SJSA1 (cell line): Measurements from ENCODE around the gene SOCS2. TPM values are rescaled to one million over a fixed set of nuclear protein-coding genes. Genes with fewer than 3 reads are reported as not detected.
A peak's percentile ranks its signal among the peaks of the same experiment; 100 is the strongest.
"Not testable (repeated sequence)": the region's sequence is repeated elsewhere in the genome, so short reads cannot be mapped to it uniquely, and the experiment has no call there.

Experiments
- DNase-seq, 2 experiments: peaks; one replicate each; pipeline ENCODE4 v3.0.0-alpha.2; 2015 to 2020; ENCODE audit warnings: low spot score in 2 of 2, low read depth in 1 of 2
- H3K27ac ChIP-seq: fragments of 250-450 bp; sonication (Bioruptor Pico); 2 replicates; pipeline ENCODE4 v1.5.1; 2020; ENCODE audit warnings: mild to moderate bottlenecking, moderate library complexity
- H3K27me3 ChIP-seq: fragments of 250-450 bp; sonication (Bioruptor Pico); replicated peaks from 2 replicates; pipeline ENCODE4 v1.5.1; 2020; ENCODE audit warnings: mild to moderate bottlenecking, moderate library complexity
- H3K36me3 ChIP-seq: fragments of 250-450 bp; sonication (Bioruptor Pico); 2 replicates; pipeline ENCODE4 v1.5.1; 2020; ENCODE audit warnings: mild to moderate bottlenecking
- H3K4me1 ChIP-seq: fragments of 250-450 bp; sonication (Bioruptor Pico); replicated peaks from 2 replicates; pipeline ENCODE4 v1.6.1; 2021; ENCODE audit warnings: mild to moderate bottlenecking
- H3K4me3 ChIP-seq: fragments of 250-450 bp; sonication (Bioruptor Pico); 2 replicates; pipeline ENCODE4 v1.5.1; 2020; ENCODE audit warnings: mild to moderate bottlenecking
- H3K9me3 ChIP-seq: fragments of 250-450 bp; sonication (Bioruptor Pico); replicated peaks from 2 replicates; pipeline ENCODE4 v1.5.1; 2020; ENCODE audit warnings: mild to moderate bottlenecking
- total RNA-seq: library from RNA; depleted of rRNA; stranded (reverse); fragments of >200 nt; shearing (Covaris generic); gene quantifications from 2 replicates; pipeline ENCODE4 v1.2.3, GENCODE V29; 2014; rRNA removed

Gene SOCS2
- total RNA-seq, 1 experiment from 2014 or later = 19.2 TPM

- Histone ChIP-seq H3K4me1 (peaks cover 24% of the 10 kb centered on the region), H3K27ac (peak overlapping the region; percentile 78), H3K27me3 (no peaks in the 10 kb centered on the region), H3K36me3 (no peaks in the 10 kb centered on the region), H3K4me3 (no peak overlapping the region), H3K9me3 (no peaks in the 10 kb centered on the region)
- peak; percentile 91 to 96 for DNase-seq
These were observed 44.2 kb downstream of the SOCS2 start for GRCh38 chr12:93616584-93617101.

GRCh38 chr12:93618891-93619410 lies 46.5 kb downstream of the SOCS2 start:
- Histone ChIP-seq H3K36me3 (no peaks in the 10 kb centered on the region), H3K27ac (no peak overlapping the region), H3K4me1 (peaks cover 37% of the 10 kb centered on the region), H3K27me3 (no peaks in the 10 kb centered on the region), H3K9me3 (peaks cover 3% of the 10 kb centered on the region; the same call in 1 of the 2 replicates), H3K4me3 (no peak overlapping the region)
- DNase-seq = no peak

- no peaks in the 10 kb centered on the region for H3K27me3 ChIP-seq
- no peak for DNase-seq
- no peak overlapping the region for H3K4me3 ChIP-seq
- peaks cover 44% of the 10 kb centered on the region for H3K4me1 ChIP-seq
- H3K36me3 ChIP-seq = no peaks in the 10 kb centered on the region
- H3K9me3 ChIP-seq = peaks cover 5% of the 10 kb centered on the region; the same call in 1 of the 2 replicates
- H3K27ac ChIP-seq = no peak overlapping the region
These were observed 49.5 kb downstream of the SOCS2 start for GRCh38 chr12:93621986-93622385.

- Histone ChIP-seq H3K27me3 (no peaks in the 10 kb centered on the region), H3K27ac (peak overlapping the region; percentile 11; the same call in 1 of the 2 replicates), H3K9me3 (peaks cover 5% of the 10 kb centered on the region; the same call in 1 of the 2 replicates), H3K4me3 (no peak overlapping the region), H3K36me3 (no peaks in the 10 kb centered on the region), H3K4me1 (peaks cover 39% of the 10 kb centered on the region)
- DNase-seq = no peak
These were observed 50.0 kb downstream of the SOCS2 start for GRCh38 chr12:93622485-93622884.

GRCh38 chr12:93624595-93625294 lies 52.3 kb downstream of the SOCS2 start:
- Histone ChIP-seq H3K4me1 (peaks cover 37% of the 10 kb centered on the region), H3K9me3 (peaks cover 5% of the 10 kb centered on the region; the same call in 1 of the 2 replicates), H3K4me3 (no peak overlapping the region), H3K36me3 (no peaks in the 10 kb centered on the region), H3K27me3 (no peaks in the 10 kb centered on the region), H3K27ac (peak overlapping the region; percentile 99)
- peak; percentile 50 to 97 for DNase-seq

- not testable (repeated sequence) for H3K9me3 ChIP-seq, H3K27me3 ChIP-seq, H3K4me3 ChIP-seq, H3K36me3 ChIP-seq, DNase-seq
- peaks cover 37% of the 10 kb centered on the region for H3K4me1 ChIP-seq
- peak overlapping the region; percentile 99 for H3K27ac ChIP-seq
These were observed 52.8 kb downstream of the SOCS2 start for GRCh38 chr12:93625295-93625645.

GRCh38 chr12:93626160-93626559 lies 53.7 kb downstream of the SOCS2 start:
- DNase-seq = no peak
- Histone ChIP-seq H3K4me1 (peaks cover 37% of the 10 kb centered on the region), H3K9me3 (peaks cover 5% of the 10 kb centered on the region; the same call in 1 of the 2 replicates), H3K27ac (peak overlapping the region; percentile 99), H3K4me3 (no peak overlapping the region), H3K27me3 (no peaks in the 10 kb centered on the region), H3K36me3 (no peaks in the 10 kb centered on the region)

Other genes with a start within 250 kb of the SOCS2 start
- gene NUDT4, start 194.8 kb upstream of the SOCS2 start, total RNA-seq = 33.8 and 41.2 TPM in 2 replicates
- 103 and 123 TPM in 2 replicates for gene UBE2N, start 130.7 kb upstream of the SOCS2 start, total RNA-seq
- gene MRPL42, start 105.2 kb upstream of the SOCS2 start, total RNA-seq = 110 and 132 TPM in 2 replicates
- gene CRADD, start 104.7 kb downstream of the SOCS2 start, total RNA-seq = 14.3 and 18.8 TPM in 2 replicates